HFFc6 (cell line): ENCODE measurements around the gene GLOD4. TPM values are rescaled to one million over a fixed set of nuclear protein-coding genes. Genes with fewer than 3 reads are reported as not detected.

Experiments used
- DNase-seq: peaks from one replicate; pipeline ENCODE4 v3.0.0-alpha.2; 2018
- H3K27ac Mint-ChIP-seq: 2 replicates; pipeline ENCODE4 v1.8.0; 2020; ENCODE audit warnings: mild to moderate bottlenecking, mixed read lengths
- H3K27me3 Mint-ChIP-seq: 2 replicates; pipeline ENCODE4 v1.8.0; 2021; ENCODE audit warnings: mild to moderate bottlenecking, moderate library complexity, mixed read lengths; ENCODE audit not compliant: insufficient read depth
- H3K36me3 Mint-ChIP-seq: 2 replicates; pipeline ENCODE4 v1.8.0; 2021; ENCODE audit warnings: low read depth, mixed read lengths
- H3K4me1 Mint-ChIP-seq: 2 replicates; pipeline ENCODE4 v1.8.0; 2020; ENCODE audit warnings: low read depth, mixed read lengths
- H3K4me3 Mint-ChIP-seq: 2 replicates; pipeline ENCODE4 v1.8.0; 2020; ENCODE audit warnings: mild to moderate bottlenecking, moderate library complexity, mixed read lengths
- H3K9me3 Mint-ChIP-seq: 2 replicates; pipeline ENCODE4 v1.8.0; 2020; ENCODE audit warnings: mild to moderate bottlenecking, mixed read lengths
- CTCF ChIP-seq: fragments of 200-600 bp; sonication (generic); IDR thresholded peaks from 2 replicates; pipeline ENCODE4 v1.5.0; 2021; ENCODE audit warnings: antibody characterized with exemption, mild to moderate bottlenecking
- total RNA-seq, 6 experiments: library from RNA; stranded (reverse); fragmentation: NEBNext Ultra II Directional; extraction: Animal tissue kit (Norgen Biotek cat#: 25700); gene quantifications; 2 replicates in 1 of 6; 3 replicates in 5 of 6; pipeline ENCODE4 v1.2.3, GENCODE V29; 2021

Gene GLOD4
- total RNA-seq, 6 experiments from 2014 or later: 43.8 to 57.9 (median 48.6) TPM

GRCh38 chr17:826778-827177 is 44.7 kb upstream of the GLOD4 start:
- DNase-seq: no peak
- H3K27ac Mint-ChIP-seq: no peak overlapping the region
- H3K27me3 Mint-ChIP-seq: peaks cover 6% of the 10 kb centered on the region
- H3K9me3 Mint-ChIP-seq: peaks cover 4% of the 10 kb centered on the region; the same call in 1 of the 2 replicates
- H3K36me3 Mint-ChIP-seq: peaks cover 19% of the 10 kb centered on the region
- no peak for TF ChIP-seq CTCF
- H3K4me3 Mint-ChIP-seq: no peak overlapping the region
- peaks cover 5% of the 10 kb centered on the region; the same call in 1 of the 2 replicates for H3K4me1 Mint-ChIP-seq

DNA sequence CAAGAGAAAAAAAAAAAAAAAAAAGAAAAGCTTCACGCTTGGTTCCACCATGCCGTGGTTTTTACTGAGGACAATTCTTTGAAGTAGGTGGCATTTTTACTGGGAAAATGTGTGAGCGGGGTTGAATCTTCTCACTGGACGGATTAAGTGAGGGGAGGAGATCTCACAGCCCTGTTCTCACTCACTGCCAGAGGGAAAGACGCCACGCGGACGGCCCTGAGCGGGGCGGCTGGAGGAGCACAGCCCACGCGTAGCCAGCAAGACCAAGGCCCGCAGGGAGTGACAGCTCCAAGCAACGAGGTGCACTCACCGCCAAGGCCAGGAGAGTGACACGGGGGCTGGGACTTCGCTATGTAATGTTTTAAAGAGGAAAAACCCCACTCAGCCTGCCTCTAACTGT is 43.1 kb upstream of the GLOD4 start:
- Mint-ChIP-seq H3K27ac (no peak overlapping the region), H3K4me1 (peaks cover 5% of the 10 kb centered on the region; the same call in 1 of the 2 replicates), H3K9me3 (peaks cover 4% of the 10 kb centered on the region; the same call in 1 of the 2 replicates), H3K4me3 (no peak overlapping the region), H3K27me3 (peaks cover 6% of the 10 kb centered on the region), H3K36me3 (peaks cover 13% of the 10 kb centered on the region)
- no peak for TF ChIP-seq CTCF
- no peak for DNase-seq

GRCh38 chr17:824378-824777 is 42.3 kb upstream of the GLOD4 start:
- Mint-ChIP-seq H3K27me3 (peaks cover 8% of the 10 kb centered on the region), H3K4me3 (no peak overlapping the region), H3K4me1 (peaks cover 5% of the 10 kb centered on the region; the same call in 1 of the 2 replicates), H3K27ac (no peak overlapping the region), H3K9me3 (no peaks in the 10 kb centered on the region), H3K36me3 (peaks cover 10% of the 10 kb centered on the region)
- no peak for TF ChIP-seq CTCF
- DNase-seq: no peak

GRCh38 chr17:823501-823902 is 41.4 kb upstream of the GLOD4 start:
- Mint-ChIP-seq H3K27me3 (peaks cover 8% of the 10 kb centered on the region), H3K4me3 (no peak overlapping the region), H3K9me3 (no peaks in the 10 kb centered on the region), H3K27ac (no peak overlapping the region), H3K4me1 (peaks cover under 1% of the 10 kb centered on the region; the same call in 1 of the 2 replicates), H3K36me3 (peaks cover 10% of the 10 kb centered on the region)
- no peak for DNase-seq
- TF ChIP-seq CTCF: no peak

DNA sequence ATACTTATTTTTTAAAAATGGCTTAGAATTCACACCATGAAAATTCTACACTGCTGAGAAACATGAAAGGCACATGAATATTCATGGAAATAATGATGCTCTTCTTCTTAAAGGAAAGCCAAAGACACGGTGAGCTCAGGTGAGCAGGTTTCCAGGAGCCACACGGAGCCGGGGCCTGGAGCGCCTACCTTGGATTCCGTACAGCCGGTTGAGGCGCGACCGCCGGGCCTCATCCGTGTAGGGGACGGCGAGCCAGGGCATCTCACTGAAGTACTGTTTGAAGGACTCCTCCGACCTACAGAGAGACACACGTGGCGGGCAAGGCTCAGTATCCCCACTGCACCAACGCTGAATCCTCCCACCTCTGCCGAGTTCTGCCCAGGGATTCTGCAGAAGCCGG is 37.2 kb upstream of the GLOD4 start:
- H3K36me3 Mint-ChIP-seq: peaks cover 14% of the 10 kb centered on the region
- DNase-seq: no peak
- no peak overlapping the region for H3K27ac Mint-ChIP-seq
- H3K9me3 Mint-ChIP-seq: no peaks in the 10 kb centered on the region
- no peak overlapping the region for H3K4me3 Mint-ChIP-seq
- TF ChIP-seq CTCF: no peak
- 0 out of 2 replicates have a peak, but pooled peaks cover 2% of the 10 kb centered on the region for H3K27me3 Mint-ChIP-seq
- no peaks in the 10 kb centered on the region for H3K4me1 Mint-ChIP-seq

DNA sequence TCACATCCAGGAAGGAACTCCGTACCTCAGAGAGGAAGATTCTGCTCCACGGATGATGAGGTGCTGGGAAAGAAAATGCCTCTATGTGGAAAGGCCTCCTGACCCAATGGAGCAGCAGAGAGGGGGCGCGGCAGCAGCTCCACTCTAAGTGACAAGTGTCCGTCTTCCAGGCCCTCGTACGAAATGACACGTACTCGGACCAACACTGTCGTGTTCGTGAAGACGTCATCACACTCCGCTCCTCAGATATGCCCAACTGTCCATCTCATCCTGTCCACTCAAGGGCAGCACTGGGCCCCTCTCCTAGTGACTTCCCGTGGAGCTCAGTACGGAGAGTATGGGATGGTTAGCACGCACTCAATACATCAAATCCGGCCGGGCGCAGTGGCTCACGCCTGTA is 32.3 kb upstream of the GLOD4 start:
- H3K4me1 Mint-ChIP-seq: peaks cover 18% of the 10 kb centered on the region
- TF ChIP-seq CTCF: no peak
- no peak for DNase-seq
- peaks cover 6% of the 10 kb centered on the region; the same call in 1 of the 2 replicates for H3K9me3 Mint-ChIP-seq
- no peak overlapping the region for H3K4me3 Mint-ChIP-seq
- peaks cover 29% of the 10 kb centered on the region for H3K36me3 Mint-ChIP-seq
- peaks cover 7% of the 10 kb centered on the region for H3K27me3 Mint-ChIP-seq
- H3K27ac Mint-ChIP-seq: no peak overlapping the region
